ENCODE data around the gene UROS.

The UROS gene

GRCh38 chr10:125762692-125763648 lies 60.1 kb downstream of the UROS start:
- no peak for DNase-seq (ENCODE audit: low read depth in 2 of 2)

DNA sequence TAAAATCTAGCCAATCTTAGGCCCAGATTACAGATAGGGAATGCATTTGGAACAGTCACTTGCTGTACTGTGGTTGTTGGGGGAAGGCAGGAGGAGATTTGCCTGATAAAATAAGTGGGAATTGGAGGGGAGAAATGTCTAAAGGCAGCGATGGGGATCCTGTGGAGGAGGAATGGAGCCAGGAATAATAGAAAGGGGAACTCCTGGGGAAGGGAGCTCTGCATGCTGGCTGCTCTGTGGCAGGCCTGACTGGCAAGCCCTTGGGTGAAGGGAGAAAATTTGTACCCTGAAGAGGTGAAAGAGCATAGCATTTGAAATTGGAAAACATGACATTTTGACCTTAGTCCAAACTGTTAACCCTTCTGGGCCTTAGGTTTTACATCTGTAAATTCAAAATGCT lies 61.1 kb downstream of the UROS start:
- DNase-seq (ENCODE audit: low read depth in 2 of 2): no peak

DNA sequence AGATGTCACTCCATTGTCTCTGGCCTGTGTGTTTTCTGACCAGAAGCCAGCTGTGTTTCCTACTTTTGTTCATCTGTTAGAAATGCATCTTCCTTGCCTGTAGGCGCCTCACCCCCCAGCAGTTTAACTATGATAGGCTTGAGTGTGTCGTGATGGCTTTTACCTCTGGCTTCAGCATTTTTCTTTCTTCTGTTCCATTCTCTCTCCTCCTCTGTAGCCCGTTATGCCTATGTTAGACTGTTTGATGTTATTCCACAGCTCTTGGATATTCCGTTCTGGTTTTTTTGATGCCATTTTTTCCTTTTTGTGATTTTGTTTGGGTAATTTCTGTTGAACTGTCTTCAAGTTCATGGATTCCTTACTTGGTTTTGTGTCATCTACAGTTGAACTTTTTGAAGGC lies 65.3 kb downstream of the UROS start:
- no peak for DNase-seq (ENCODE audit: low read depth in 2 of 2)

GRCh38 chr10:125756853-125757487 lies 66.1 kb downstream of the UROS start:
- DNase-seq (ENCODE audit: low read depth in 2 of 2): no peak

GRCh38 chr10:125756196-125756595 lies 66.9 kb downstream of the UROS start:
- no peak for DNase-seq (ENCODE audit: low read depth in 2 of 2)

DNA sequence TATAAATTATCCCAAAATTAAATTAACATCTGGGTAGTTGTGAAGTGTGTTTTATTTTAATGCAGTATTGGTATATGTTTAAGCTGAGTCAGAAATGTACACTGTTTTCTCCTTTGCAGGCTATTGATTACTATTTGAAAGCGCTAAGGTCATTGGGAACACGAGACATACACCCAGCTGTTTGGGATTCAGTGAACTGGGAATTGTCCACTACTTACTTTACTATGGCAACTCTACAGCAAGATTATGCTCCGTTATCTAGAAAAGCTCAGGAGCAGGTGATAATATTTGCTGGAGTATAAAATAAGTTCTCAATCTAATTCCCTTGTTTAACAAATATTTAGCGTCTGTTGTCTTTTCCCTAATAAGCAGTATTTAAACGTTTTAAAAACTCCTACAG lies 75.6 kb downstream of the UROS start:
- no peak for DNase-seq (ENCODE audit: low read depth in 2 of 2)

GRCh38 chr10:125744909-125745308 lies 78.1 kb downstream of the UROS start:
- DNase-seq (ENCODE audit: low read depth in 2 of 2): no peak

GRCh38 chr10:125742465-125742864 lies 80.6 kb downstream of the UROS start:
- no peak for DNase-seq (ENCODE audit: low read depth in 2 of 2)

- DNase-seq (ENCODE audit: low read depth in 2 of 2): no peak
These were observed 82.9 kb downstream of the UROS start for GRCh38 chr10:125739994-125740679.
